T-helper 2 cell (primary cell): Measurements from ENCODE around the gene OR6K6.

Experiments
- DNase-seq, 5 experiments: peaks; one replicate each; pipeline versions ENCODE4 v3.0.0 to v3.0.0-alpha.2; 2012 to 2022

The OR6K6 gene

DNA sequence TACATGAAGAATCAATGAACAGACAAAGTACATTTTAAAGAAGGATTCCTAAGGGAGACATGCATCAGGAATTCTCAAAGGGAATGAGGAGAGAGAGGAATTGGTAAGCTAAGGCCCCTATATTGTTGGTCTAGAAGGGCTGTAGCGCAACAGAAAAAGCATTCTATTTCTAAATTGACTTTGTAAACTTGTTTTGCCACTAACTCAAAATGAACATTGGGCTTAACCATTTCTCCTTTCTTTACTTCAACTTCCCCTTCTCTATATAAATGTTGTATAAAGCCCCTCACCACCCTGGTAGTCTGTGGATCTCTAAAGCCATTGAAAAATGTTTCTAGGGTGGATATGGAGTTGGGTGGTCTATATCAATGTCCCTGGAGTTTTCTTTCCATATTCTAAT lies 46.9 kb downstream of the OR6K6 start:
- DNase-seq, result no peak

DNA sequence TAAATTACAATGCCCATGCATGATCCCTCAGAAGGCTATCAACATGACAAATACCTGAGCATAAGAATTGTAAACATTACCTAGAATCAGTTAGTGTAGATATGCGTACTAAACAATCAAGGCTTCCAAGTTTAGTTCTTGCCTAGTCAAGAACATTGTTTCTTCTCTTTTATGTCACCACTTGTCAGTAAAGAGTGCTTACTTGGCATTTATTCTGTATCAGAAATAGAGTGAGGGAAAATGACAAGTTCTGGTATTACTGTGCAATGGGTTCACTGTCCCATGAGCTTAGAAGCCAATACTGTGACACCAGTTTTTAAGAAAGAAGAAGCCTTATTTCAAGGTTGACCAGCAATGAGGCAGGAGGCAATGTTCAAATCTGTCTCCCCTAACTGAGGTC lies 49.2 kb downstream of the OR6K6 start:
- peak in 1 of 5 experiments; percentile 14 for DNase-seq
